ENCODE results near the gene TROAP.

DNA sequence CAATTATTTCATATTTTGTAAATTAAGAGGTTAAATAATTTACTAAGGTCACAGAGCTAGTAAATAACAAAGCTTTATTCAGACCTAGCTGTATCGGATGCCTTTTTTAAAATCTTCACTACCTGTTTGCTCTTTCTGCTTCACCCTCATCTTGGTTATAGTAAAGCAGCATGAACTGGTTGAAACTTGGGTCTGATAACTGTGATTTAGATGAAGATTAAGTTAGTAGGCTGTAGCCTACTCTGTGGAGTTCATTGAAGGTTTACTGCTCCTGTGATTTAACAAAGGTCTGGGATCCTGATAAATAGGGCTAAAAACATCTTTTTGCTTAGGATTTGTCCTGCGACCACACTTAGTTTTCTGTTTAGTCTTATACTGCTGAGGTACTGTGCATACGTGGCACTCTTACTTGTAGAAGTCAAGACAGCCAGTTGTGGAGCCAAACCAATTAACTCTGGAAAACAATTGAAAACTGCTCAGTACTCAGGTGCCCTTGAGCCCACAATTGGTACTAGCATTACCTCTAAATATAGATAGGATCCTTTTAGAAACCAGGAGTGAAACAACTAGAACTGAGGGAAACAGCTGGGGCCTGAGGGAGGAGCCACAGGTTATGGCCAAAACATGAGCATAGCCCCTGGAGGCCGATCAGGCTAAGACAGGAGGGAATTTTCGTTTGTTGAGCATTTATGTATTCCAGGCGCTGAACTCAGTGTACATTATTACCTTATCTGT, 46.5 kb downstream of the TROAP start:
- no peak for TF ChIP-seq POLR2A (IDR thresholded peaks at IDR 0.05; ENCODE audit: low read length)
- TF ChIP-seq GATA1 (IDR thresholded peaks at IDR 0.05; ENCODE audit: low read depth, low read length): no peak

Measured in erythroblast (primary cell).